ENCODE measurements around the gene LARP6.

GRCh38 chr15:70792171-70792573, 61.8 kb downstream of the LARP6 start:
- no peak for TF ChIP-seq POLR2A (IDR thresholded peaks at IDR 0.05)
- TF ChIP-seq CTCF (IDR thresholded peaks at IDR 0.05), result no peak

All from stomach (tissue), 4 donors.